HL-60 (cell line): ENCODE measurements around the gene OXER1.

Source experiments
- CTCF ChIP-seq: IDR thresholded peaks from one replicate; pipeline ENCODE4 v1.5.1; 2011; ENCODE audit warnings: low read length, control low read depth, inconsistent platforms; ENCODE audit not compliant: insufficient read depth
- POLR2AphosphoS5 ChIP-seq: IDR thresholded peaks from 2 replicates; pipeline ENCODE4 v1.6.1; 2012; ENCODE audit warnings: low read depth
- REST ChIP-seq: IDR thresholded peaks from 2 replicates; pipeline ENCODE4 v1.6.1; 2012; ENCODE audit warnings: low read depth; ENCODE audit not compliant: insufficient replicate concordance
- SPI1 ChIP-seq: IDR thresholded peaks from 2 replicates; pipeline ENCODE4 v1.6.1; 2012; ENCODE audit warnings: low read depth, mild to moderate bottlenecking, borderline replicate concordance

DNA sequence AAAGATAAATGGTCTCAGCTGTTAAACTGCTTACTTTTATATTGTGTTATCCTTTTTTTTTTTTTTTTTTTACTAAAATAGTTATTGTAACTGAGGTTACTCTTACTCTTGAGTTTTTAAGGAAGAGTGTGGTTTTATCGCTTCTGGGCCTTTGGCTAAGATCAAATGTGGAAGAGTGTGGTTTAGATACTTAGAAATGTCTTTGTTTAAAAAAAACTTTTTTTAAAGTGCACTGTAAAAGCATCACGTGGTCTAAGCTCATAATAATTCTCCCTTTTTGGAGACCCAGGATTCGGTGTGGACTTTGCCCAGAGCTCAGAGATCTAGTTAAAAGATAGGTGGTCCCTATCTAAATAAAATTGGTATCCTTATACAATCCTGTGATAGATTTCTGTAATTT, 11.9 kb upstream of the OXER1 start:
- no peak for TF ChIP-seq CTCF
- TF ChIP-seq REST: no peak
- TF ChIP-seq POLR2AphosphoS5: no peak
- TF ChIP-seq SPI1: no peak
